ENCODE measurements around the gene GAMT.

The GAMT gene

GRCh38 chr19:1383312-1384084 lies 17.8 kb downstream of the GAMT start, which contains the start of gene NDUFS7:
TSS of gene NDUFS7 (plus strand) at chr19:1383907. CDS start at chr19:1383927, 20 bp downstream.
- peak; percentile 96 for DNase-seq

- no peak for DNase-seq
Observed at GRCh38 chr19:1383017-1383311, 18.4 kb downstream of the GAMT start.

- no peak for DNase-seq
Observed at GRCh38 chr19:1382250-1382649, 19.1 kb downstream of the GAMT start.

- DNase-seq, result no peak
Observed at GRCh38 chr19:1379961-1380489, 21.3 kb downstream of the GAMT start.

- DNase-seq, result no peak
Observed at GRCh38 chr19:1379126-1379905, 22.0 kb downstream of the GAMT start.

- DNase-seq, result no peak
Observed at GRCh38 chr19:1377965-1378785, 23.2 kb downstream of the GAMT start.

GRCh38 chr19:1377176-1377964 lies 24.0 kb downstream of the GAMT start:
- no peak for DNase-seq

- no peak for DNase-seq
Observed at GRCh38 chr19:1376415-1376805, 24.9 kb downstream of the GAMT start.

GRCh38 chr19:1374250-1374577 lies 27.1 kb downstream of the GAMT start:
- DNase-seq, result no peak

- no peak for DNase-seq
Observed at GRCh38 chr19:1373534-1374249, 27.6 kb downstream of the GAMT start.

GRCh38 chr19:1373042-1373533 lies 28.3 kb downstream of the GAMT start:
- DNase-seq, result no peak

- no peak for DNase-seq
Observed at GRCh38 chr19:1370579-1371361, 30.6 kb downstream of the GAMT start.

- no peak for DNase-seq
Observed at GRCh38 chr19:1369214-1369805, 32.0 kb downstream of the GAMT start.

- DNase-seq, result no peak
Observed at GRCh38 chr19:1366899-1367870, 34.2 kb downstream of the GAMT start.

GRCh38 chr19:1366296-1366695 lies 35.0 kb downstream of the GAMT start:
- DNase-seq, result no peak

GRCh38 chr19:1365319-1366269 lies 35.7 kb downstream of the GAMT start:
- DNase-seq, result no peak

GRCh38 chr19:1364070-1364704 lies 37.2 kb downstream of the GAMT start:
- DNase-seq, result peak; percentile 22
